Upper lobe of left lung (tissue), 6 donors: ENCODE measurements around the gene SGSH. TPM values are rescaled to one million over a fixed set of nuclear protein-coding genes. Genes with fewer than 3 reads are reported as not detected.

Experiments
- ATAC-seq, 2 donors: fragments of 200-7000 bp; cut with Tn5 transposase; one replicate each; pipeline ENCODE4 v1.9.1; 2022; ENCODE audit warnings: mild to moderate bottlenecking in 2 of 2, moderate library complexity in 2 of 2; ENCODE audit not compliant: low FRiP score in 2 of 2
- DNase-seq, 2 donors: peaks; one replicate each; pipeline ENCODE4 v3.0.0-alpha.2; 2019 to 2020
- H3K27ac ChIP-seq, 4 donors: fragments of 200-600 bp; sonication (generic); one replicate each; pipeline ENCODE4 v1.5.1; 2016 to 2019
- H3K27me3 ChIP-seq, 4 donors: fragments of 200-600 bp; sonication (generic); one replicate each; pipeline ENCODE4 v1.5.1; 2017 to 2019
- H3K36me3 ChIP-seq, 4 donors: fragments of 200-600 bp; sonication (generic); one replicate each; pipeline ENCODE4 v1.5.1; 2016 to 2019
- H3K4me1 ChIP-seq, 4 donors: fragments of 200-600 bp; sonication (generic); one replicate each; pipeline ENCODE4 v1.5.1; 2018 to 2019
- H3K4me3 ChIP-seq, 4 donors: fragments of 200-600 bp; sonication (generic); one replicate each; pipeline ENCODE4 v1.5.1; 2017 to 2019; ENCODE audit warnings: mild to moderate bottlenecking in 2 of 4, moderate library complexity in 1 of 4
- H3K9me3 ChIP-seq, 4 donors: fragments of 200-600 bp; sonication (generic); one replicate each; pipeline ENCODE4 v1.5.1; 2018 to 2019
- CTCF ChIP-seq, 6 experiments: fragments of 450-650 bp in 4 of 6; fragments of 200-600 bp in 2 of 6; sonication (generic) in 2 of 6; IDR thresholded peaks; one replicate each; pipeline ENCODE4 v1.5.1; 2016 to 2019; ENCODE audit warnings: antibody characterized with exemption in 6 of 6
- EP300 ChIP-seq, 4 donors: sonication (generic); formaldehyde crosslinking; IDR thresholded peaks; one replicate each; pipeline ENCODE4 v1.5.1; 2017; ENCODE audit warnings: antibody characterized with exemption in 4 of 4, control low read depth in 2 of 4
- POLR2A ChIP-seq, 4 donors: fragments of 450-650 bp; IDR thresholded peaks; one replicate each; pipeline ENCODE4 v1.5.1; 2016 to 2017; ENCODE audit warnings: antibody characterized with exemption in 4 of 4, mild to moderate bottlenecking in 2 of 4
- POLR2AphosphoS5 ChIP-seq, 2 donors: sonication (generic); formaldehyde crosslinking; IDR thresholded peaks; one replicate each; pipeline ENCODE4 v1.5.1; 2017; ENCODE audit warnings: antibody characterized with exemption in 2 of 2
- WGBS, 2 donors: methylation state at CpG; one replicate each; pipeline ENCODE4 v1.1.5; 2017 to 2018; 5-methylcytosine and 5-hydroxymethylcytosine counted together
- total RNA-seq, 6 donors: library from RNA; depleted of rRNA in 4 of 6; stranded (reverse); fragments of >200 nt in 4 of 6; gene quantifications; one replicate each; pipeline versions ENCODE4 v1.1.0 to v1.2.1, GENCODE V29; 2016 to 2021
- donor health status: DM: no; HTN: no; CAD: no; lungs with moderate emphysema.
- donor health status: DM: no; HTN: yes; CAD: no; lungs with severe emphysema.

SGSH gene
- total RNA-seq, 6 donors from 2014 or later = 36.3 to 264 (median 65.0) TPM

GRCh38 chr17:80209765-80210164 is 10.4 kb downstream of the SGSH start:
- TF ChIP-seq POLR2AphosphoS5 (IDR thresholded peaks at IDR 0.05) = no peak
- no peak for TF ChIP-seq POLR2A (IDR thresholded peaks at IDR 0.05)
- no peak for TF ChIP-seq CTCF (IDR thresholded peaks at IDR 0.05)
- no peak for TF ChIP-seq EP300 (IDR thresholded peaks at IDR 0.05)
- 76 to 97% methylated on average over 5 to 12 of the region's 12 CpGs for WGBS, 2 donors
- Histone ChIP-seq H3K36me3 (peaks cover 4 to 70% (median 56%) of the 10 kb centered on the region in 4 donors), H3K9me3 (no peaks in the 10 kb centered on the region), H3K4me1 (peaks cover 0 to 6% (median 0%) of the 10 kb centered on the region in 4 donors), H3K27ac (no peak overlapping the region), H3K4me3 (no peak overlapping the region), H3K27me3 (no peaks in the 10 kb centered on the region)
- ATAC-seq (no peak), DNase-seq (no peak)

- Histone ChIP-seq H3K4me1 (peaks cover 0 to 3% (median 0%) of the 10 kb centered on the region in 4 donors), H3K36me3 (peaks cover 0 to 53% (median 41%) of the 10 kb centered on the region in 4 donors), H3K27me3 (no peaks in the 10 kb centered on the region), H3K9me3 (no peaks in the 10 kb centered on the region), H3K4me3 (no peak overlapping the region), H3K27ac (no peak overlapping the region)
- DNase-seq (peak in 1 of 2 donors; percentile 74), ATAC-seq (no peak)
- no peak for TF ChIP-seq POLR2AphosphoS5 (IDR thresholded peaks at IDR 0.05)
- 97 to 100% methylated on average over 1 to 16 of the region's 16 CpGs for WGBS, 2 donors
These were observed 12.1 kb downstream of the SGSH start for GRCh38 chr17:80208050-80208449.

DNA sequence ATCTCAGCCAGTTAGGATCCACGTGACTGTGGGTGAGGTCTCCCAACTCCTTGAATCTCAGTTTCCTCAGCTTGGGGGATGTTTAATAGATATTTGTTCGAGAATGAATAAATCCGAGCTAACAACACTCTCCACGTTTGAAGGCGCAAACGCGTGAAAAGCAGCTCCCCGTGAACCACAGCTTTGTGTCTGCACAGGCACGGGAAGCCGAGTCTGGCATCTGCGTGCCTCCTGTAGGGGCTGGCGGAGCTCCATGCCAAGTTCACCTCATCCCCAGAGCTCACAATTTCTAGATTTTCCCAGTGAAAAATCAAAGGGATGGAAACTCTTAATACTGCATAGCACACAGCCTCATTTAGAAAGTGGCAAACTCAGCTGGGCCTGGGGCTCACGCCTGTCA is 14.3 kb downstream of the SGSH start:
- WGBS, 2 donors = 92 to 93% methylated on average over 13 of the region's 13 CpGs
- Histone ChIP-seq H3K36me3 (peaks cover 0 to 31% (median 22%) of the 10 kb centered on the region in 4 donors), H3K4me1 (no peaks in the 10 kb centered on the region), H3K9me3 (no peaks in the 10 kb centered on the region), H3K27me3 (no peaks in the 10 kb centered on the region), H3K4me3 (no peak overlapping the region), H3K27ac (no peak overlapping the region)
- TF ChIP-seq POLR2A (IDR thresholded peaks at IDR 0.05) (no peak), EP300 (IDR thresholded peaks at IDR 0.05) (no peak), CTCF (IDR thresholded peaks at IDR 0.05) (no peak)
- DNase-seq (no peak), ATAC-seq (no peak)

DNA sequence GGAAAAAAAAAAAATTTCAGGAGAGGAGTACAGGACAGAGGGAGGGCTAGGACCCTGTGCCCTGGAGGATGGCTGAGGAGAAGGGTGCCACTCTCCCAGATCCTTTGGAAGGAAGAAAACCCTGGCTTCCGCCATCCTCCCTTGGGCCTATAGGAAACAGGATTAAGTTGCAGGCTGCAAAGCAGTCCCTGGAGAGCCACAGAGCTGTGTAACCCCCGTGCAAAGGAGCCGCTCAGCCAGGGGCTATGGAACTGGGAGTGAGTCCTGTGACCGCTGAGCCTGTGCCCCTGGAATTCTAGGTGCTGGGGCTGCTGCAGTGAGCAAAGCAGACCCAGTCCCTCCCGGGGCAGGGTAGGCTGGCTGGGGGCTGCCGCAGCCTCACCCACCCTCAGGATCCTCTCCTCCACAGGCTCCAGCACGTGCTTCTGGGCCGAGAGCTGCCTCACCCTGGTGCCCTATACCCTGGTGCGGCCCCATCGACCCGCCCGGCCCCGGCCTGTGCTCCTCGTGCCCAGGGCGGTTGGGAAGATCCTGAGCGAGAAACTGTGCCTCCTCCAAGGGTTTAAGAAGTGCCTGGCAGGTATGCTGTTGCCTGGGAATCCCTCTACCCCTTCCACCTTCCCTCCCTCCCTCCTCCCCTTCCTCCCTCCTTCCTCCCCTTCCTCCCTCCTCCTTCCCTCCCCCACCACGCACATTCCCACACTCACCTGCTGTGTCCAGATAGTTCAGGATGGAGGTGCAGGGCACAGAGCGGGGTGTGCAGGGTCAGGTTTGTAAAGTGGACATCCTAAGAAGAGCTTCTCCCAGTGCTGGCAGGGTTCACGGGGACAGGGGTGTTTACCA is 15.3 kb downstream of the SGSH start:
- Histone ChIP-seq H3K36me3 (peaks cover 0 to 21% (median 12%) of the 10 kb centered on the region in 4 donors), H3K27ac (no peak overlapping the region), H3K9me3 (no peaks in the 10 kb centered on the region), H3K4me1 (no peaks in the 10 kb centered on the region), H3K27me3 (no peaks in the 10 kb centered on the region), H3K4me3 (no peak overlapping the region)
- no peak for ATAC-seq
- WGBS, 2 donors = 70 to 88% methylated on average over 12 to 19 of the region's 19 CpGs
- DNase-seq = peak in 1 of 2 donors; percentile 74
- TF ChIP-seq EP300 (IDR thresholded peaks at IDR 0.05) = no peak
- no peak for TF ChIP-seq CTCF (IDR thresholded peaks at IDR 0.05)
- no peak for TF ChIP-seq POLR2A (IDR thresholded peaks at IDR 0.05)
- TF ChIP-seq POLR2AphosphoS5 (IDR thresholded peaks at IDR 0.05) = no peak

DNA sequence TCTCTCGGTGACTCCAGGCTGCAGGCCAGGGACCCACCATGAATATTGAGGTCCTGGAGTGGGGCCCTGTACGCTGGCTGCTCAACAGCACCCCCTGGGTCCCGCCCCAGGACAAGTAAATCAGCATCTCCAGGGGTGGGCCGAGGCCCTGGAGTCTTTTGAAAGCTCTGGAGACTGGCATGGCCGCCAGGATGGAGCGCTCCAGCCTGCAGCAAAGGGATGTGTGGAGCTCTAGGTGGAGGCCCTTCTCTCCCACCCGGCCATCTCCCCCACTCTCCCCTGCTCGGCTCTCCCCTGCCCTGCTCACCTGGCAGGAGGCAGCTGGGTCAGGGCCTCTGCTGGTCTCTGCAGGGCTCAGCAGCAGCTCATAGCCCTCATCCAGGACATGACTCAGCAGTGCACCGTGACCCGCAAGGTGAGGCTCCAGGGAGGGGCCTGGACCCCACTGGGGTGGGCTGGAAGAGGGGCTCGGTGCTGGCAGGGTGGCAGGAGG is 16.6 kb downstream of the SGSH start:
- no peak for ATAC-seq

More for the DNA sequence above, 16.6 kb downstream of the SGSH start:
- peaks cover 0 to 8% (median 4%) of the 10 kb centered on the region in 4 donors for H3K36me3 ChIP-seq
- no peaks in the 10 kb centered on the region for H3K4me1 ChIP-seq
- TF ChIP-seq CTCF (IDR thresholded peaks at IDR 0.05) (no peak), EP300 (IDR thresholded peaks at IDR 0.05) (no peak), POLR2A (IDR thresholded peaks at IDR 0.05) (no peak)
- H3K27me3 ChIP-seq = no peaks in the 10 kb centered on the region
- 82 to 85% methylated on average over 9 to 10 of the region's 11 CpGs for WGBS, 2 donors
- no peak overlapping the region for H3K27ac ChIP-seq
- H3K4me3 ChIP-seq = no peak overlapping the region
- no peak for DNase-seq
- H3K9me3 ChIP-seq = no peaks in the 10 kb centered on the region
